Activated T-helper 2 cell treated with anti-CD3 and anti-CD28 coated beads, Interferon-gamma antibody, Interleukin-2, Interleukin-4, amounts not matched to agents 10 μg/mL and 5 μg/mL and 100 μg/mL, durations not matched to agents 14 hours and 24 hours and 36 hours (primary cell): ENCODE measurements around the gene CYCS. TPM values are rescaled to one million over a fixed set of nuclear protein-coding genes. Genes with fewer than 3 reads are reported as not detected.

Source experiments
- DNase-seq: peaks from one replicate; pipeline ENCODE4 v3.0.0; 2021; ENCODE audit warnings: low spot score
- H3K27ac Mint-ChIP-seq: one replicate; pipeline ENCODE4 v1.8.0; 2021; ENCODE audit warnings: mixed read lengths
- H3K27me3 Mint-ChIP-seq: one replicate; pipeline ENCODE4 v1.8.0; 2021; ENCODE audit warnings: low read depth, mixed read lengths
- H3K36me3 Mint-ChIP-seq: one replicate; pipeline ENCODE4 v1.8.0; 2021; ENCODE audit warnings: low read depth, mixed read lengths
- H3K4me1 Mint-ChIP-seq: one replicate; pipeline ENCODE4 v1.8.0; 2021; ENCODE audit warnings: low read depth, mixed read lengths
- H3K4me3 Mint-ChIP-seq: one replicate; pipeline ENCODE4 v1.8.0; 2021; ENCODE audit warnings: low read depth, mild to moderate bottlenecking, moderate library complexity, mixed read lengths
- H3K9me3 Mint-ChIP-seq: one replicate; pipeline ENCODE4 v1.8.0; 2021; ENCODE audit warnings: mixed read lengths
- intact Hi-C: fragments of 100-400 bp; cut with micrococcal nuclease; formaldehyde crosslinking; loops from one replicate; pipeline ENCODE4 v1.15.1; 2023
- total RNA-seq: library from RNA; stranded (reverse); gene quantifications from 2 replicates; pipeline ENCODE4 v1.2.3, GENCODE V29; 2022

Gene CYCS
- total RNA-seq, 1 donor from 2014 or later, result 251 TPM

GRCh38 chr7:25143763-25144162, 18.7 kb upstream of the CYCS start:
- Mint-ChIP-seq H3K4me1 (no peaks in the 10 kb centered on the region), H3K36me3 (no peaks in the 10 kb centered on the region), H3K27me3 (no peaks in the 10 kb centered on the region), H3K9me3 (no peaks in the 10 kb centered on the region), H3K27ac (no peak overlapping the region), H3K4me3 (no peak overlapping the region)
- intact Hi-C loops, result no loop called here
- DNase-seq, result no peak

- no peak overlapping the region for H3K27ac Mint-ChIP-seq
- H3K36me3 Mint-ChIP-seq, result peaks cover 6% of the 10 kb centered on the region
- no peaks in the 10 kb centered on the region for H3K9me3 Mint-ChIP-seq
- no peak for DNase-seq
- intact Hi-C loops, result no loop called here
- H3K4me3 Mint-ChIP-seq, result no peak overlapping the region
- no peaks in the 10 kb centered on the region for H3K27me3 Mint-ChIP-seq
- no peaks in the 10 kb centered on the region for H3K4me1 Mint-ChIP-seq
These were observed 14.5 kb upstream of the CYCS start for GRCh38 chr7:25139536-25139935.

GRCh38 chr7:25134358-25135010, 9.4 kb upstream of the CYCS start:
- Mint-ChIP-seq H3K27ac (no peak overlapping the region), H3K4me3 (no peak overlapping the region), H3K36me3 (peaks cover 6% of the 10 kb centered on the region), H3K9me3 (no peaks in the 10 kb centered on the region), H3K27me3 (no peaks in the 10 kb centered on the region), H3K4me1 (peaks cover 9% of the 10 kb centered on the region)
- no peak for DNase-seq
- intact Hi-C loops, result no loop called here

GRCh38 chr7:25132430-25132829, 7.4 kb upstream of the CYCS start:
- H3K4me3 Mint-ChIP-seq, result no peak overlapping the region
- DNase-seq, result no peak
- peaks cover 9% of the 10 kb centered on the region for H3K4me1 Mint-ChIP-seq
- H3K27ac Mint-ChIP-seq, result no peak overlapping the region
- peaks cover 6% of the 10 kb centered on the region for H3K36me3 Mint-ChIP-seq
- no peaks in the 10 kb centered on the region for H3K9me3 Mint-ChIP-seq
- no peaks in the 10 kb centered on the region for H3K27me3 Mint-ChIP-seq
- intact Hi-C loops, result no loop called here

- H3K36me3 Mint-ChIP-seq, result peaks cover 33% of the 10 kb centered on the region
- H3K27me3 Mint-ChIP-seq, result no peaks in the 10 kb centered on the region
- H3K27ac Mint-ChIP-seq, result peak overlapping the region; percentile 7
- intact Hi-C loops, result loop anchor here (10.0 kb wide), 1 partner anchor 1942 kb away; the partner anchor contains the start of gene NUP42
- DNase-seq, result no peak
- H3K4me1 Mint-ChIP-seq, result peaks cover 22% of the 10 kb centered on the region
- peak overlapping the region; percentile 31 for H3K4me3 Mint-ChIP-seq
- no peaks in the 10 kb centered on the region for H3K9me3 Mint-ChIP-seq
These were observed 1.7 kb upstream of the CYCS start for GRCh38 chr7:25126751-25127150.

- peak overlapping the region; percentile 94 for H3K4me3 Mint-ChIP-seq
- H3K27me3 Mint-ChIP-seq, result no peaks in the 10 kb centered on the region
- peaks cover 50% of the 10 kb centered on the region for H3K36me3 Mint-ChIP-seq
- intact Hi-C loops, result loop anchor here (1.0 to 10.0 kb wide), 7 partner anchors 26 to 1940 kb away; partner anchors contain the start of gene NUP42
- H3K4me1 Mint-ChIP-seq, result peaks cover 26% of the 10 kb centered on the region
- peak overlapping the region; percentile 97 for H3K27ac Mint-ChIP-seq
- no peaks in the 10 kb centered on the region for H3K9me3 Mint-ChIP-seq
- peak; percentile 16 for DNase-seq
These were observed 459 bp downstream of the CYCS start for GRCh38 chr7:25124465-25125136.

GRCh38 chr7:25122373-25122772, 2.7 kb downstream of the CYCS start:
- Mint-ChIP-seq H3K27me3 (no peaks in the 10 kb centered on the region), H3K9me3 (no peaks in the 10 kb centered on the region), H3K27ac (peak overlapping the region; percentile 13), H3K36me3 (peaks cover 61% of the 10 kb centered on the region), H3K4me1 (peaks cover 36% of the 10 kb centered on the region), H3K4me3 (no peak overlapping the region)
- intact Hi-C loops, result loop anchor here (10.0 kb wide), 1 partner anchor 1938 kb away; the partner anchor contains the start of gene NUP42
- no peak for DNase-seq

- H3K9me3 Mint-ChIP-seq, result no peaks in the 10 kb centered on the region
- intact Hi-C loops, result loop anchor here (10.0 kb wide), 1 partner anchor 1937 kb away; the partner anchor contains the start of gene NUP42
- no peaks in the 10 kb centered on the region for H3K27me3 Mint-ChIP-seq
- H3K4me1 Mint-ChIP-seq, result peaks cover 39% of the 10 kb centered on the region
- peak overlapping the region; percentile 37 for H3K4me3 Mint-ChIP-seq
- DNase-seq, result no peak
- peaks cover 66% of the 10 kb centered on the region for H3K36me3 Mint-ChIP-seq
- no peak overlapping the region for H3K27ac Mint-ChIP-seq
These were observed 3.5 kb downstream of the CYCS start for GRCh38 chr7:25121599-25121998.

GRCh38 chr7:25119102-25119501, 6.0 kb downstream of the CYCS start:
- intact Hi-C loops, result no loop called here
- no peak for DNase-seq
- no peak overlapping the region for H3K4me3 Mint-ChIP-seq
- H3K4me1 Mint-ChIP-seq, result peaks cover 38% of the 10 kb centered on the region
- H3K9me3 Mint-ChIP-seq, result no peaks in the 10 kb centered on the region
- H3K27me3 Mint-ChIP-seq, result no peaks in the 10 kb centered on the region
- peaks cover 60% of the 10 kb centered on the region for H3K36me3 Mint-ChIP-seq
- H3K27ac Mint-ChIP-seq, result no peak overlapping the region

GRCh38 chr7:25118048-25118753, 6.9 kb downstream of the CYCS start:
- no peaks in the 10 kb centered on the region for H3K9me3 Mint-ChIP-seq
- no peaks in the 10 kb centered on the region for H3K27me3 Mint-ChIP-seq
- peak overlapping the region; percentile 65 for H3K27ac Mint-ChIP-seq
- peaks cover 51% of the 10 kb centered on the region for H3K36me3 Mint-ChIP-seq
- peaks cover 30% of the 10 kb centered on the region for H3K4me1 Mint-ChIP-seq
- intact Hi-C loops, result no loop called here
- DNase-seq, result no peak
- no peak overlapping the region for H3K4me3 Mint-ChIP-seq

- no peak for DNase-seq
- H3K27me3 Mint-ChIP-seq, result no peaks in the 10 kb centered on the region
- peaks cover 29% of the 10 kb centered on the region for H3K4me1 Mint-ChIP-seq
- peaks cover 46% of the 10 kb centered on the region for H3K36me3 Mint-ChIP-seq
- no peak overlapping the region for H3K4me3 Mint-ChIP-seq
- intact Hi-C loops, result no loop called here
- peak overlapping the region; percentile 34 for H3K27ac Mint-ChIP-seq
- no peaks in the 10 kb centered on the region for H3K9me3 Mint-ChIP-seq
These were observed 7.6 kb downstream of the CYCS start for GRCh38 chr7:25117226-25118047.

- no peak for DNase-seq
- H3K9me3 Mint-ChIP-seq, result no peaks in the 10 kb centered on the region
- intact Hi-C loops, result no loop called here
- peak overlapping the region; percentile 10 for H3K27ac Mint-ChIP-seq
- peaks cover 22% of the 10 kb centered on the region for H3K4me1 Mint-ChIP-seq
- no peak overlapping the region for H3K4me3 Mint-ChIP-seq
- H3K27me3 Mint-ChIP-seq, result no peaks in the 10 kb centered on the region
- H3K36me3 Mint-ChIP-seq, result peaks cover 40% of the 10 kb centered on the region
These were observed 8.4 kb downstream of the CYCS start for GRCh38 chr7:25116621-25117020.
